Measurements from ENCODE around the gene ADAMTS9. TPM values are rescaled to one million over a fixed set of nuclear protein-coding genes. Genes with fewer than 3 reads are reported as not detected.

Gene ADAMTS9
- total and polyA plus RNA-seq, 7 donors, result 6.7 to 65.8 (median 16.1) TPM

DNA sequence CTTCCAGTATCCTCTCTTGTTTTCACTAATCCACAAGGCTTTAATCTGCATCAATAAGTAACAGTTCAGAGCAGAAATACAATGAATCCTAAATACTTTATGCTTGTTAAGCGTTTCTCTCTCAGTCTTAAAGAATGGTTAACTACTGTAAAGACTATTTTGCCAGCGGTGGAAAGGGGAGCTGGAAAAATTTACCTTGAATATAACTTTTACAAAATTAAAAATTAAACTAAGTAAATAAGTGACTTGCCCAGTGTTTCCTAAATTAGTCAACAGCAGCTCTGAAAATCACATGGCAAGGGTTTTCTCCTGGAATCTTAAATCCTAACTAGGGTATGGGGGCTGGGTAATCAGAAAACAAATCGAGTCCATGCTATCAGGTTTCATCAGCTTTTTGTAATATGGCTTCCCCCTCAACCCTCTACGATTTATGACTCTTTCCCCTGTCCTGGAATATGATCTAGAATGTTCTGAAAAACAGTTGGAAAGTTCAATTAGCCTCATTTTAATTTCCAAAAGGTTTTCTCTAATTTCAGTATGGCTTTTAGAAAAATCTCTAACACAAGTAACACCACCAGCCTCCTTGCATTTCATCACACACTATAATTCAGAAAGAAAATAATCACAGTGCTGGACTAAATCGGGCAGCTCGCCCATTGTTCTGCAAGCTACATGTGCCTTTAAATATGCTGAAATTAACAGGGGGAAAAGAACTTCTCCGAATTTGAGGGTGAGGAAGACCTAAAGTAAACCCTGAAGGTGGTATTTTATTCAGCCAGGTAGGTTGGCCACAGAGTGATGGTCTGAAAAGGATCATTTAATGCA lies 133.5 kb downstream of the ADAMTS9 start:
- H3K4me1 ChIP-seq, result no peaks in the 10 kb centered on the region

GRCh38 chr3:64552966-64553365 lies 134.8 kb downstream of the ADAMTS9 start:
- WGBS, 3 donors, result 81 to 87% (median 85%) methylated on average over 2 of the region's 2 CpGs
- Histone ChIP-seq H3K4me3 (no peak overlapping the region), H3K27me3 (ENCODE audit: insufficient read depth in 3 of 3, low read length in 2 of 3) (no peaks in the 10 kb centered on the region), H3K36me3 (ENCODE audit: insufficient read depth in 1 of 2, low read depth in 1 of 2) (peaks cover 15 to 62% of the 10 kb centered on the region in 2 donors), H3K27ac (no peak overlapping the region), H3K4me1 (peaks cover 3% of the 10 kb centered on the region), H3K9me3 (no peaks in the 10 kb centered on the region)
- TF ChIP-seq, protein P1, sequence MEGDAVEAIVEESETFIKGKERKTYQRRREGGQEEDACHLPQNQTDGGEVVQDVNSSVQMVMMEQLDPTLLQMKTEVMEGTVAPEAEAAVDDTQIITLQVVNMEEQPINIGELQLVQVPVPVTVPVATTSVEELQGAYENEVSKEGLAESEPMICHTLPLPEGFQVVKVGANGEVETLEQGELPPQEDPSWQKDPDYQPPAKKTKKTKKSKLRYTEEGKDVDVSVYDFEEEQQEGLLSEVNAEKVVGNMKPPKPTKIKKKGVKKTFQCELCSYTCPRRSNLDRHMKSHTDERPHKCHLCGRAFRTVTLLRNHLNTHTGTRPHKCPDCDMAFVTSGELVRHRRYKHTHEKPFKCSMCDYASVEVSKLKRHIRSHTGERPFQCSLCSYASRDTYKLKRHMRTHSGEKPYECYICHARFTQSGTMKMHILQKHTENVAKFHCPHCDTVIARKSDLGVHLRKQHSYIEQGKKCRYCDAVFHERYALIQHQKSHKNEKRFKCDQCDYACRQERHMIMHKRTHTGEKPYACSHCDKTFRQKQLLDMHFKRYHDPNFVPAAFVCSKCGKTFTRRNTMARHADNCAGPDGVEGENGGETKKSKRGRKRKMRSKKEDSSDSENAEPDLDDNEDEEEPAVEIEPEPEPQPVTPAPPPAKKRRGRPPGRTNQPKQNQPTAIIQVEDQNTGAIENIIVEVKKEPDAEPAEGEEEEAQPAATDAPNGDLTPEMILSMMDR (IDR thresholded peaks at IDR 0.05), result no peak
- ATAC-seq, result no peak
- no peak for DNase-seq
- intact Hi-C loops (cut with DNase I), result no loop called here

More for the DNA sequence above, 133.5 kb downstream of the ADAMTS9 start:
- WGBS, 3 donors, result 69 to 79% (median 71%) methylated on average over 7 of the region's 7 CpGs
- TF ChIP-seq, protein P1 (IDR thresholded peaks at IDR 0.05), result no peak
- H3K36me3 ChIP-seq (ENCODE audit: insufficient read depth in 1 of 2, low read depth in 1 of 2), result peaks cover 23 to 74% of the 10 kb centered on the region in 2 donors
- no peak for ATAC-seq
- H3K9me3 ChIP-seq, result no peaks in the 10 kb centered on the region
- intact Hi-C loops (cut with DNase I), result no loop called here
- no peak overlapping the region for H3K4me3 ChIP-seq
- H3K27ac ChIP-seq, result no peak overlapping the region
- no peak for DNase-seq
- no peaks in the 10 kb centered on the region for H3K27me3 ChIP-seq (ENCODE audit: insufficient read depth in 3 of 3, low read length in 2 of 3)

DNA sequence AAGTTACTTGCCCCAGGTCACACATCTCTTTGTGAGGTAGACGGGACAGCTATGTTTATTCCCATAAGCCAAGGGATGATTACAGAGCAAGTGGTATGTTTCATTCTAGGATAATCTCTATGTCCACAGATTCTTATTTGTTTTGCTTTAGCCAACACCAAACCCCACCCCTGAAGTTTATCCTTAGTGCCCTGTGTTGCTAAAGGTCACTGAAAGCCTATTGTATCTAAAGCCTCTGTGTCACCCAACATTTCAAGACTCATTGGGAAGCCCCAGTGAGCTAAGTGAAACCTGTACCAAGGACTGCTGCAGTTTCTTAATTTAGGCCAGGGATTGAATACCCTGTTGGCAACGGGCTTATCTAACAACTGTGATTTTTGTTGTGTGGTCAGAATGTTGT lies 135.6 kb downstream of the ADAMTS9 start:
- no peak overlapping the region for H3K4me3 ChIP-seq
- peaks cover 8 to 57% of the 10 kb centered on the region in 2 donors for H3K36me3 ChIP-seq (ENCODE audit: insufficient read depth in 1 of 2, low read depth in 1 of 2)
- DNase-seq (no peak), ATAC-seq (no peak)
- H3K4me1 ChIP-seq, result peaks cover 3% of the 10 kb centered on the region
- WGBS, 3 donors, result 63 to 76% (median 72%) methylated on average over 2 of the region's 2 CpGs
- no peak overlapping the region for H3K27ac ChIP-seq
- intact Hi-C loops (cut with DNase I), result no loop called here
- no peaks in the 10 kb centered on the region for H3K27me3 ChIP-seq (ENCODE audit: insufficient read depth in 3 of 3, low read length in 2 of 3)
- no peaks in the 10 kb centered on the region for H3K9me3 ChIP-seq
- TF ChIP-seq, protein P1 (IDR thresholded peaks at IDR 0.05), result no peak

DNA sequence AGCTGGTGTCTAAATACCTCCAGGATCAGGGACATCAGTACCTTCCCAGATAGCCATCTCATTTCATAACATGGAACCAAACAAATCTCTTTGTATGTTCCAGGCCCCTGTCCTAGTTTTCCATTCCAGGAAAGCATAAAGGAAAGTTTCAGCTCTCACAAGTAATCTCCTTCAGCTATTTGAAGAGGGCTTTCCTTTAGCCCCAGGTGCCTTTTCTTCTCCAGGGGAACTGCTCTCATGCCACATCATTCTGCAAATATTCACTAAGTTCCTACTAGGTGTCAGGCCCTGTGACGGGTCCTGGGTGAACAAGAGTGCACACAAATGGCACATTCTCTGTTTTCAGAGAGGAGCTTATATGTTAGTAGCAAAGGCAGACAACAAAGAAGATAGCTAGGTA lies 136.1 kb downstream of the ADAMTS9 start:
- intact Hi-C loops (cut with DNase I), result no loop called here
- DNase-seq (no peak), ATAC-seq (no peak)
- H3K27me3 ChIP-seq (ENCODE audit: insufficient read depth in 3 of 3, low read length in 2 of 3), result no peaks in the 10 kb centered on the region
- H3K36me3 ChIP-seq (ENCODE audit: insufficient read depth in 1 of 2, low read depth in 1 of 2), result peaks cover 8 to 56% of the 10 kb centered on the region in 2 donors
- no peak overlapping the region for H3K27ac ChIP-seq
- H3K9me3 ChIP-seq, result no peaks in the 10 kb centered on the region
- peaks cover 3% of the 10 kb centered on the region for H3K4me1 ChIP-seq
- 94 to 97% (median 95%) methylated on average over 1 of the region's 1 CpG for WGBS, 3 donors
- H3K4me3 ChIP-seq, result no peak overlapping the region
- TF ChIP-seq, protein P1 (IDR thresholded peaks at IDR 0.05), result no peak
